DMS79 treated with DMSO at 0.1 percent for 48 hours (cell line): Measurements from ENCODE around the gene TLL1.

Source experiments
- DNase-seq: peaks from one replicate; lab custom pipeline; 2025; lab: John Stamatoyannopoulos, UW

The TLL1 gene

GRCh38 chr4:165971933-165972332 is 98.9 kb downstream of the TLL1 start:
- no peak for DNase-seq

GRCh38 chr4:165972747-165973146 is 99.7 kb downstream of the TLL1 start:
- DNase-seq: no peak

GRCh38 chr4:165982934-165983333 is 109.9 kb downstream of the TLL1 start:
- no peak for DNase-seq

- no peak for DNase-seq
These were observed 114.1 kb downstream of the TLL1 start for GRCh38 chr4:165986956-165987698.

GRCh38 chr4:165991325-165992180 is 118.5 kb downstream of the TLL1 start:
- no peak for DNase-seq

- DNase-seq: no peak
These were observed 119.2 kb downstream of the TLL1 start for GRCh38 chr4:165992283-165992682.

- no peak for DNase-seq
These were observed 121.7 kb downstream of the TLL1 start for GRCh38 chr4:165994701-165995100.

- no peak for DNase-seq
These were observed 130.8 kb downstream of the TLL1 start for GRCh38 chr4:166003811-166004210.

- no peak for DNase-seq
These were observed 133.2 kb downstream of the TLL1 start for GRCh38 chr4:166006217-166006616.

- no peak for DNase-seq
These were observed 135.5 kb downstream of the TLL1 start for GRCh38 chr4:166008510-166008909.

GRCh38 chr4:166012129-166013030 is 139.3 kb downstream of the TLL1 start:
- no peak for DNase-seq

- DNase-seq: no peak
These were observed 141.4 kb downstream of the TLL1 start for GRCh38 chr4:166014411-166014810.

GRCh38 chr4:166017804-166018203 is 144.8 kb downstream of the TLL1 start:
- DNase-seq: no peak

- no peak for DNase-seq
These were observed 146.6 kb downstream of the TLL1 start for GRCh38 chr4:166019441-166020220.

- DNase-seq: no peak
These were observed 148.6 kb downstream of the TLL1 start for GRCh38 chr4:166021617-166022016.

- no peak for DNase-seq
These were observed 161.9 kb downstream of the TLL1 start for GRCh38 chr4:166034965-166035364.

GRCh38 chr4:166039822-166040221 is 166.8 kb downstream of the TLL1 start:
- no peak for DNase-seq

GRCh38 chr4:166042510-166043055 is 169.5 kb downstream of the TLL1 start:
- DNase-seq: no peak

- DNase-seq: no peak
These were observed 170.8 kb downstream of the TLL1 start for GRCh38 chr4:166043801-166044200.

- DNase-seq: no peak
These were observed 171.8 kb downstream of the TLL1 start for GRCh38 chr4:166044871-166045270.

GRCh38 chr4:166045457-166045856 is 172.4 kb downstream of the TLL1 start:
- DNase-seq: no peak
